Right lung (tissue), 5 donors: Measurements from ENCODE around the gene CNP. TPM values are rescaled to one million over a fixed set of nuclear protein-coding genes. Genes with fewer than 3 reads are reported as not detected.
"Not testable (repeated sequence)": the region's sequence is repeated elsewhere in the genome, so short reads cannot be mapped to it uniquely, and the experiment has no call there.

Experiments used
- DNase-seq, 2 donors: peaks; one replicate each; pipeline ENCODE4 v3.0.0-alpha.2; 2013
- polyA plus RNA-seq, 5 donors: library from polyadenylated mRNA; unstranded; fragments of 120-200 nt; gene quantifications; one replicate each; pipeline versions ENCODE4 v1.2.1 to v1.2.3, GENCODE V29; 2013; ENCODE audit warnings: inconsistent platforms in 1 of 5, low replicate concordance in 1 of 5; ENCODE audit not compliant: insufficient read length in 5 of 5, insufficient read depth in 1 of 5

Gene CNP
- polyA plus RNA-seq, 5 donors: 49.6 to 78.5 (median 55.9) TPM

- no peak for DNase-seq
Measured at GRCh38 chr17:42000413-42001133, 34.0 kb downstream of the CNP start.

- DNase-seq: no peak
Measured at GRCh38 chr17:42001729-42002128, 35.1 kb downstream of the CNP start.

- no peak for DNase-seq
Measured at GRCh38 chr17:42002175-42002791, 35.7 kb downstream of the CNP start.

GRCh38 chr17:42002792-42003301 is 36.3 kb downstream of the CNP start:
- no peak for DNase-seq

- no peak for DNase-seq
Measured at GRCh38 chr17:42005166-42005565, 38.6 kb downstream of the CNP start.

GRCh38 chr17:42009170-42009569 is 42.6 kb downstream of the CNP start:
- no peak for DNase-seq

- DNase-seq: not testable (repeated sequence)
Measured at GRCh38 chr17:42010266-42010680, 43.7 kb downstream of the CNP start.

- DNase-seq: no peak
Measured at GRCh38 chr17:42010898-42011516, 44.4 kb downstream of the CNP start.

GRCh38 chr17:42012363-42012762 is 45.8 kb downstream of the CNP start:
- not testable (repeated sequence) for DNase-seq

- not testable (repeated sequence) for DNase-seq
Measured at GRCh38 chr17:42013740-42014139, 47.1 kb downstream of the CNP start.

- DNase-seq: peak in 1 of 2 donors; percentile 18
Measured at GRCh38 chr17:42016411-42016831, 49.8 kb downstream of the CNP start.

GRCh38 chr17:42016941-42017865 is 50.6 kb downstream of the CNP start, which contains the start of gene DNAJC7:
Gene DNAJC7, minus strand, starts transcription at chr17:42017439. Its CDS starts 23 bp downstream, at chr17:42017416.
- peak; percentile 91 to 92 for DNase-seq

- no peak for DNase-seq
Measured at GRCh38 chr17:42017866-42018200, 51.2 kb downstream of the CNP start.

GRCh38 chr17:42018339-42018738 is 51.7 kb downstream of the CNP start:
- no peak for DNase-seq

- DNase-seq: no peak
Measured at GRCh38 chr17:42018988-42019387, 52.4 kb downstream of the CNP start.

- DNase-seq: peak; percentile 82
Measured at GRCh38 chr17:42019509-42020404, 53.2 kb downstream of the CNP start, which contains the start of gene NKIRAS2. Gene NKIRAS2, plus strand, starts transcription at chr17:42020090. Its CDS starts 1,488 bp downstream, at chr17:42021578.

- DNase-seq: not testable (repeated sequence)
Measured at GRCh38 chr17:42020845-42021244, 54.2 kb downstream of the CNP start.

GRCh38 chr17:42023524-42024349 is 57.1 kb downstream of the CNP start:
- no peak for DNase-seq

- no peak for DNase-seq
Measured at GRCh38 chr17:42025191-42025579, 58.6 kb downstream of the CNP start.
